ENCODE measurements around the gene EDA.

- TF ChIP-seq POLR2AphosphoS5 (IDR thresholded peaks at IDR 0.05) (no peak), CTCF (IDR thresholded peaks at IDR 0.05) (no peak)
Observed at GRCh38 chrX:70001269-70001668, 385.4 kb downstream of the EDA start.
